Vagina (tissue), 2 donors: ENCODE measurements around the gene RSPO4. TPM values are rescaled to one million over a fixed set of nuclear protein-coding genes. Genes with fewer than 3 reads are reported as not detected.
A peak's percentile ranks its signal among the peaks of the same experiment; 100 is the strongest.

Source experiments
- DNase-seq, 2 donors: peaks; one replicate each; pipeline ENCODE4 v3.0.0-alpha.2; 2017; ENCODE audit errors: extremely low spot score in 2 of 2
- H3K27ac ChIP-seq: fragments of 200-600 bp; sonication (generic); one replicate; pipeline ENCODE4 v1.5.1; 2019
- H3K27me3 ChIP-seq: fragments of 200-600 bp; sonication (generic); one replicate; pipeline ENCODE4 v1.5.1; 2019
- H3K36me3 ChIP-seq, 2 donors: fragments of 200-600 bp; sonication (generic); one replicate each; pipeline ENCODE4 v1.5.1; 2017 to 2019
- H3K4me1 ChIP-seq: fragments of 200-600 bp; sonication (generic); one replicate; pipeline ENCODE4 v1.5.1; 2019
- H3K4me3 ChIP-seq, 2 donors: fragments of 200-600 bp; sonication (generic); 1 replicate in 1 of 2; 2 replicates in 1 of 2; pipeline ENCODE4 v1.5.1; 2016 to 2019
- H3K9me3 ChIP-seq: fragments of 200-600 bp; sonication (generic); one replicate; pipeline ENCODE4 v1.5.1; 2019
- CTCF ChIP-seq, 3 experiments: fragments of 450-650 bp in 2 of 3; fragments of 200-600 bp in 1 of 3; sonication (generic) in 1 of 3; IDR thresholded peaks; one replicate each; pipeline ENCODE4 v1.5.1; 2017 to 2019; ENCODE audit warnings: antibody characterized with exemption in 3 of 3, mild to moderate bottlenecking in 2 of 3, moderate library complexity in 2 of 3
- POLR2A ChIP-seq, 2 donors: fragments of 450-650 bp; IDR thresholded peaks; one replicate each; pipeline ENCODE4 v1.6.1; 2017; ENCODE audit warnings: antibody characterized with exemption in 2 of 2, mild to moderate bottlenecking in 2 of 2, moderate library complexity in 2 of 2
- POLR2AphosphoS5 ChIP-seq, 2 donors: sonication (generic); formaldehyde crosslinking; IDR thresholded peaks; one replicate each; pipeline ENCODE4 v1.9.0; 2017; ENCODE audit warnings: antibody characterized with exemption in 2 of 2, mild to moderate bottlenecking in 2 of 2, low read depth in 1 of 2; ENCODE audit not compliant: insufficient read depth in 1 of 2
- intact Hi-C: fragments of 100-400 bp; cut with DNase I; formaldehyde crosslinking; loops from one replicate; pipeline ENCODE4 v1.15.1; 2023
- total RNA-seq: library from RNA; depleted of rRNA; stranded (reverse); fragments of >200 nt; gene quantifications from one replicate; pipeline ENCODE4 v1.2.3, GENCODE V29; 2016

RSPO4 gene
- total RNA-seq, 1 donor from 2014 or later, result not detected

DNA sequence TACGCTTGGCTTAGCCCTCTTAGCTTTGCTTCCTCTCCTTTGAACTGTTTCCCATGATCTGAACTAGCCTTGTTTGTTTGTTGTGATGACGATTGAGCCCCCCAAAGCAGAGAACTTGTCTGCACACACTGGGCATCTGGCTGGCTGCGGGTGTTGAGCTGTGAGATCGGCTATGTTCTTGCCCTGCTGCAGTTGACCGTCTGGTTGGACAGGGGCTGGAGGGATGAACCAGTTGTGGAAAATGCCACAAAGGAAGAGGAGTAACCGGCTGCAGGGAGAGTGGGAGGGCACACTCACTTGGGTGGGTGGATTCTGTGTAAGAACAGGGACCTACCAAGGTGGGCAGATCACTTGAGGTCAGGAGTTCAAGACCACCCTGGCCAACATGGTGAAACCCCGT lies 12.4 kb upstream of the RSPO4 start:
- TF ChIP-seq POLR2A (IDR thresholded peaks at IDR 0.05) (no peak), POLR2AphosphoS5 (IDR thresholded peaks at IDR 0.05; ENCODE audit: insufficient read depth in 1 of 2, low read depth in 1 of 2) (no peak), CTCF (IDR thresholded peaks at IDR 0.05) (no peak)
- DNase-seq, result peak in 1 of 2 donors; percentile 90
- Histone ChIP-seq H3K27me3 (no peaks in the 10 kb centered on the region), H3K4me1 (no peaks in the 10 kb centered on the region), H3K9me3 (no peaks in the 10 kb centered on the region), H3K4me3 (no peak overlapping the region), H3K36me3 (no peaks in the 10 kb centered on the region), H3K27ac (no peak overlapping the region)
- intact Hi-C loops, result no loop called here

DNA sequence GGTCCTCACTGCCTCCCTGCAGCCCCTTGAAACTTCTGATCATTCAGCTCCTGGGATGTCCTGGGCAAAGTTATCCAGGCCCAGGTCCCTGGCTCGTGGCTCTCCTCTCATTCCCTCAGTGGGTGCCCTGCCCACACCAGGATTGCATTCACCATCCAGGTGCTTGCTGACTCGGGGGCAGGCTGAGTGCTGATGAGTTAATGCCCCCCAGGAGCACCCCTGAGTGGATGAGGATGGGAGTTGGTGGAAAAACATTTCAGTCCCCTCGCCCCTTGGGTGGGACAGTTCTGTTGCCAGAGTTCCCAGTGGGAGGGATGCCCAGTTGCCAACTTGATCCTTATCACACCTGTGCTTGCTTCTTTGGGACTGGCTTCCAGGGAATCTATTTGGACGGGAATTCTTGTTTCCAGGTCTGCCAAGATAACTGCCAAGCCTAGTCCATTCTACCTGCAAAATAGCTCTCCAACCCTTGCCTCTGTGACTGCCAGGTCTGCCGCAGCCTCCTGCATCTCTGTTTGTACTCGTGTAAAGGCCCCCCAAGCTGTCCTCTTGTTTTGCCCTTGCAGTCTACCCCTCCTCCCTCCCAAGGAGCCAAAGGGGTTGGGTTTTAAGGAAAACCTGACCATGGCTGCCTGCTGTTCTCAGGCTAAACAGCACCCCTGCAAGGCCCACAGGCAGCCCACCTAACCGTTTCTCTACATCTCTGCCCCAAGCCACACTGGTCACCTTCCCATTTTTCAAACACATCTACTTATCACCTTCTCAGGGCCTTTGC lies 11.6 kb upstream of the RSPO4 start:
- intact Hi-C loops, result no loop called here
- Histone ChIP-seq H3K27me3 (no peaks in the 10 kb centered on the region), H3K4me1 (no peaks in the 10 kb centered on the region), H3K27ac (no peak overlapping the region), H3K36me3 (no peaks in the 10 kb centered on the region), H3K4me3 (no peak overlapping the region), H3K9me3 (no peaks in the 10 kb centered on the region)
- DNase-seq, result peak in 1 of 2 donors; percentile 95
- TF ChIP-seq POLR2AphosphoS5 (IDR thresholded peaks at IDR 0.05; ENCODE audit: insufficient read depth in 1 of 2, low read depth in 1 of 2) (no peak), CTCF (IDR thresholded peaks at IDR 0.05) (no peak), POLR2A (IDR thresholded peaks at IDR 0.05) (no peak)

DNA sequence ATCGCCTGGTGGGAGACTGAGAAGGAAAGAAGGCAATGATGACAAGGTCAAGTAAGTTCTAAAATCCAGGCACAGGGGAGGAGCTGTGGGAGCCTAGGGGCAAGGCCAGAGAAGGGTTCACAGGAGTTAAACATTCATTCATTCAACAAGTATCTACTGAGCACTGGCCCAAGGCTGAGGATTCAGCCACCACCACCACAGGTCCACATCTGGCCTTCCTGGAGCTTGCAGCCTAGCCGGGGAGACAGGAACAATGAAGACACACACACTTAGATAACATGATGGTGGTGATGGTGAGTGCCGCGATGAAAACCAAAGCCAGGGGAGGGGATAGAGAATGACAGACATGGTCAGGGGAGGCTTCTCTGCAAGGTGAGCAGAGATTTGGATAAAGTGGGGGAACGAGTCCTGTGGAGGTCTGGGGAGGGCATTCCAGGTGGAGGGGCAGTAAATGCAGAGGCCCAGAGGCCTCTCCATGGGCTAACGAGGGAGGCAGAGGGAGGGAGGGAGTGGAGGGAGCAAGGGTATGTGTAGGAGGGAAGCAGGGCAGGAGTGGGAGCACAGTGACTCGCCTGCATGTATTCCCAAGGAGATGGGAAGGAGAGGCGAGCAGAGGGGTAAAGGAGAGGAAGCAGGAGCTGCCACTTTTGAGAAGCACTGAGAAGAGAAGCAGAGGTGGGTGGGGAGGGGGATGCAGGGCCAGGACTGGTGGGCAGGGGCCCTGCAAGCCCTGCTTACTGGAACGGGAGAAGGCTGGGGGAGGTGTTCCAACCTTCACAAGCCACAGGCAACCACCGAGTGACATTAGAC lies 10.5 kb upstream of the RSPO4 start:
- TF ChIP-seq CTCF (IDR thresholded peaks at IDR 0.05) (no peak), POLR2A (IDR thresholded peaks at IDR 0.05) (no peak), POLR2AphosphoS5 (IDR thresholded peaks at IDR 0.05; ENCODE audit: insufficient read depth in 1 of 2, low read depth in 1 of 2) (no peak)
- intact Hi-C loops, result no loop called here
- Histone ChIP-seq H3K27me3 (no peaks in the 10 kb centered on the region), H3K27ac (no peak overlapping the region), H3K9me3 (no peaks in the 10 kb centered on the region), H3K36me3 (no peaks in the 10 kb centered on the region), H3K4me3 (no peak overlapping the region), H3K4me1 (no peaks in the 10 kb centered on the region)
- peak in 1 of 2 donors; percentile 74 for DNase-seq

- intact Hi-C loops, result no loop called here
- no peak overlapping the region for H3K4me3 ChIP-seq
- H3K27ac ChIP-seq, result no peak overlapping the region
- H3K9me3 ChIP-seq, result no peaks in the 10 kb centered on the region
- H3K4me1 ChIP-seq, result no peaks in the 10 kb centered on the region
- TF ChIP-seq CTCF (IDR thresholded peaks at IDR 0.05) (no peak), POLR2A (IDR thresholded peaks at IDR 0.05) (no peak), POLR2AphosphoS5 (IDR thresholded peaks at IDR 0.05; ENCODE audit: insufficient read depth in 1 of 2, low read depth in 1 of 2) (no peak)
- H3K36me3 ChIP-seq, result no peaks in the 10 kb centered on the region
- H3K27me3 ChIP-seq, result no peaks in the 10 kb centered on the region
- no peak for DNase-seq
Observed at GRCh38 chr20:1010659-1011058, 8.5 kb upstream of the RSPO4 start.
